DND-41 (cell line): ENCODE measurements around the gene PLA2G2A.

Experiments used
- ATAC-seq: fragments of 200-7000 bp; cut with Tn5 transposase; 3 replicates; pipeline ENCODE4 v1.9.1; 2021; ENCODE audit warnings: low read depth; ENCODE audit not compliant: insufficient read depth
- DNase-seq: peaks from one replicate; pipeline ENCODE4 v3.0.0-alpha.2; 2020
- H2AFZ ChIP-seq: 2 replicates; pipeline ENCODE4 v1.6.0; 2012; ENCODE audit warnings: low read depth, low read length
- H3K27ac ChIP-seq: 2 replicates; pipeline ENCODE4 v1.5.1; 2012; ENCODE audit warnings: low read length, inconsistent platforms
- H3K27me3 ChIP-seq: fragments of 200-600 bp; sonication (generic); 2 replicates; pipeline ENCODE4 v1.6.0; 2012; ENCODE audit warnings: low read length, mild to moderate bottlenecking, inconsistent platforms; ENCODE audit not compliant: insufficient read depth, poor library complexity
- H3K36me3 ChIP-seq: 2 replicates; pipeline ENCODE4 v1.5.1; 2012; ENCODE audit warnings: low read length, inconsistent platforms; ENCODE audit not compliant: insufficient read depth
- H3K4me1 ChIP-seq: 2 replicates; pipeline ENCODE4 v1.5.1; 2012; ENCODE audit warnings: mild to moderate bottlenecking, low read length; ENCODE audit not compliant: insufficient read depth
- H3K4me2 ChIP-seq: 2 replicates; pipeline ENCODE4 v1.6.0; 2012; ENCODE audit warnings: mild to moderate bottlenecking, moderate library complexity, low read length, inconsistent platforms; ENCODE audit not compliant: insufficient read depth
- H3K4me3 ChIP-seq, 2 experiments: fragments of 200-600 bp in 1 of 2; shearing (Covaris generic) in 1 of 2; 2 replicates each; pipeline ENCODE4 v1.5.1; 2012 to 2016; ENCODE audit warnings: inconsistent platforms in 2 of 2, low read length in 2 of 2, mild to moderate bottlenecking in 2 of 2, low read depth in 1 of 2, moderate library complexity in 1 of 2
- H3K79me2 ChIP-seq: 2 replicates; pipeline ENCODE4 v1.6.0; 2012; ENCODE audit warnings: low read length, inconsistent platforms; ENCODE audit not compliant: insufficient read depth
- H3K9ac ChIP-seq: 2 replicates; pipeline ENCODE4 v1.6.0; 2012; ENCODE audit warnings: low read depth, mild to moderate bottlenecking, inconsistent platforms, low read length, moderate library complexity
- H3K9me3 ChIP-seq: 2 replicates; pipeline ENCODE4 v1.5.1; 2012; ENCODE audit warnings: low read length, moderate library complexity, mild to moderate bottlenecking, inconsistent platforms; ENCODE audit not compliant: insufficient read depth, severe bottlenecking
- H4K20me1 ChIP-seq: 2 replicates; pipeline ENCODE4 v1.6.0; 2012; ENCODE audit warnings: low read length; ENCODE audit not compliant: insufficient read depth
- CTCF ChIP-seq: IDR thresholded peaks from 2 replicates; pipeline ENCODE4 v1.5.1; 2012; ENCODE audit warnings: borderline replicate concordance, low read length, moderate library complexity, mild to moderate bottlenecking; ENCODE audit not compliant: poor library complexity, severe bottlenecking; ENCODE audit errors: extremely low read depth
- EZH2 ChIP-seq: IDR thresholded peaks from 3 replicates; pipeline ENCODE4 v1.6.1; 2012; ENCODE audit warnings: borderline replicate concordance, low read depth, mild to moderate bottlenecking, moderate library complexity, low read length, inconsistent platforms; ENCODE audit not compliant: severe bottlenecking

The PLA2G2A gene

DNA sequence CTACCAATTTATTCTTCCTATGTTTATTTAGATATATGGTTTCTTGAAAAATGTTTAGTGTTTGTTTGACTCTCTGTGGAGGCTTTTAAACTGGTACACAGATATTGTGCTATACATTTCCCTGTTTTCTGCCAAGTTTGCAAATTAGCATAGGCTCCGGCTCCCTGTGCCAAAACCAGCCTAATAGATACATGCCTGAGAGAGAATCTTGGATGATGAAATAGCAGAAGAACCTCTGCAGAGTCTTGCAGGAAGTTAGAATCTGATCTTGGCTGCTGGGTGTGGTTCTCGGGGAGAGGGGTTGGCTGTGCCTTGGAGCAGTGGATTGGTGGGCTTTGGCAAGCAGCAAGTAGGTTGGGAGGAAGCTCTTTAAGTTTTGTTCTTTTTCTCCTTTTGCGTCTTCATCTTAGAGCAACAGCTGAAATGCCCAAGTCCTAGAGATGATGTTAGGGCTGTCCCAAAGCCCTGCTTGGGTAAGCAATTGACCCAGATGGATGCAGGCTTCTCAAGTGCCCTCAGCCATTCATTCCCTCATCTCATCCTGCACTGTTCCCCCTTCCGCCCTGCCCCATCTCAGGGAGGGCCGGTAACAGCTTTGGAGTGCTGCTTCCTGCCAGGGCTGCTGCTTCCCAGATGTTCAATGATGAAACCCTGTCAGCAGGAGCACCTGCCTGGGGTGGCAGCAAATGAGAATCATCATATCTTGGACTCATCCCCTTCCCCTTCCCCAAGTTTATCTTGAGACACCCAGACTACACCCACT lies 9.3 kb downstream of the PLA2G2A start:
- TF ChIP-seq EZH2 (no peak), CTCF (no peak)
- ATAC-seq (no peak), DNase-seq (no peak)

DNA sequence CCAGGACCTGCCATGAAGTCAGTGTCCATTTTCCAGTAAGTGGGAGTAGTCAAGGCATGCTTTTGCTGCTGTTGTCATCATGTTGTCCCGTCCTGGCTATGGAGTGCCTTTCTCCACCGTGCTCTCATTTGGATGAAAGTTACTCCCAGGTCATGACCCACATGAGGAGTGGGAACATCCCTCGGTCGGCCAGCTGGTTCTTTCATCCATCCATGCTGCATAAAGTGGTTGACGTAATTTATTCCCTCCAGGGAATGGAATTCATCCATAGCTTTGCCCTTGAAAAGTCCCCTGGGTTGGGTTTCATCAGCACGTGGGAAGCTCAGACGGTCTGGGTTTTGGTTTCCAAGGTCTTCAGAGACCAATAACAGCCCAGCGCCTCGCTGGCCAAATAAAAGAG lies 11.6 kb downstream of the PLA2G2A start:
- H3K4me1 ChIP-seq, result no peaks in the 10 kb centered on the region
- no peak overlapping the region for H2AFZ ChIP-seq
- H4K20me1 ChIP-seq, result no peaks in the 10 kb centered on the region
- no peak overlapping the region for H3K27ac ChIP-seq
- no peaks in the 10 kb centered on the region for H3K36me3 ChIP-seq
- H3K4me2 ChIP-seq, result no peak overlapping the region
- peaks cover 9% of the 10 kb centered on the region for H3K27me3 ChIP-seq
- ATAC-seq (no peak), DNase-seq (no peak)
- H3K9ac ChIP-seq, result no peak overlapping the region
- no peak for TF ChIP-seq EZH2
- TF ChIP-seq CTCF, result no peak
- H3K4me3 ChIP-seq, result no peak overlapping the region
- no peaks in the 10 kb centered on the region for H3K79me2 ChIP-seq
- H3K9me3 ChIP-seq, result no peaks in the 10 kb centered on the region

More for the DNA sequence above, 9.3 kb downstream of the PLA2G2A start:
- no peaks in the 10 kb centered on the region for H3K4me1 ChIP-seq
- no peak overlapping the region for H3K9ac ChIP-seq
- H4K20me1 ChIP-seq, result no peaks in the 10 kb centered on the region
- no peak overlapping the region for H3K27ac ChIP-seq
- no peak overlapping the region for H2AFZ ChIP-seq
- H3K4me2 ChIP-seq, result no peak overlapping the region
- H3K4me3 ChIP-seq, result no peak overlapping the region
- no peaks in the 10 kb centered on the region for H3K36me3 ChIP-seq
- H3K27me3 ChIP-seq, result peaks cover 7% of the 10 kb centered on the region
- H3K9me3 ChIP-seq, result no peaks in the 10 kb centered on the region
- H3K79me2 ChIP-seq, result no peaks in the 10 kb centered on the region

DNA sequence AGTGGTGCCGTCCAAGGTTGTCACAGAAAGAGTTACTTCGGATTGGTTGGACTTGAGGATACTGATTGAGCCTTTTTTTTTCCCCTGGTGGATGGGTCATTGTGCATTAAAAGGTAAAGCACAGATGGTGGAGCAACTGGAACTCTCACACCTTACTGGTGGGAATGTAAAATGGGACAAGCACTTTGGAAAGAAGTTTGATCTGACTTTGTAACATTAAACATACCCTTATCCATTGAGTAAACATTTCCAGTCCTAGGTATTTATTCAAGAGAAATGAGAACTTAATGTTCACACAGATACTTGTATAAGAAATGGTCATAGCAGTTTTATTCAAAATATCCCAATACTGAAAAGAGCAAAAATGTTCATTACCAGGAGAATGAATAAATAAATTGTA lies 14.9 kb downstream of the PLA2G2A start:
- H2AFZ ChIP-seq, result no peak overlapping the region
- no peaks in the 10 kb centered on the region for H3K79me2 ChIP-seq
- no peak overlapping the region for H3K27ac ChIP-seq
- no peaks in the 10 kb centered on the region for H3K4me1 ChIP-seq
- TF ChIP-seq EZH2 (no peak), CTCF (no peak)
- no peaks in the 10 kb centered on the region for H3K9me3 ChIP-seq
- ATAC-seq (no peak), DNase-seq (no peak)
- H4K20me1 ChIP-seq, result no peaks in the 10 kb centered on the region
- H3K36me3 ChIP-seq, result no peaks in the 10 kb centered on the region
- no peak overlapping the region for H3K9ac ChIP-seq
- no peak overlapping the region for H3K4me3 ChIP-seq
- peaks cover 8% of the 10 kb centered on the region for H3K27me3 ChIP-seq
- no peak overlapping the region for H3K4me2 ChIP-seq

GRCh38 chr1:19963636-19964035 lies 15.8 kb downstream of the PLA2G2A start:
- Histone ChIP-seq H3K4me1 (no peaks in the 10 kb centered on the region), H3K27me3 (peaks cover 8% of the 10 kb centered on the region), H3K79me2 (no peaks in the 10 kb centered on the region), H3K9ac (no peak overlapping the region), H3K9me3 (no peaks in the 10 kb centered on the region), H3K4me3 (no peak overlapping the region), H3K4me2 (no peak overlapping the region), H3K36me3 (no peaks in the 10 kb centered on the region), H4K20me1 (no peaks in the 10 kb centered on the region), H2AFZ (no peak overlapping the region), H3K27ac (no peak overlapping the region)
- ATAC-seq (no peak), DNase-seq (no peak)
- TF ChIP-seq EZH2 (no peak), CTCF (no peak)
